Head of caudate nucleus (tissue), 42 donors: ENCODE measurements around the gene SLC1A2.

Source experiments
- DNase-seq, 42 donors: peaks; one replicate each; pipeline versions ENCODE4 v3.0.0 to v3.0.0-alpha.2; 2020 to 2021; ENCODE audit warnings: mixed read lengths in 7 of 42
- intact Hi-C: fragments of 100-400 bp; cut with DNase I; formaldehyde crosslinking; loops from one replicate; pipeline ENCODE4 v1.15.0; 2022

The SLC1A2 gene

DNA sequence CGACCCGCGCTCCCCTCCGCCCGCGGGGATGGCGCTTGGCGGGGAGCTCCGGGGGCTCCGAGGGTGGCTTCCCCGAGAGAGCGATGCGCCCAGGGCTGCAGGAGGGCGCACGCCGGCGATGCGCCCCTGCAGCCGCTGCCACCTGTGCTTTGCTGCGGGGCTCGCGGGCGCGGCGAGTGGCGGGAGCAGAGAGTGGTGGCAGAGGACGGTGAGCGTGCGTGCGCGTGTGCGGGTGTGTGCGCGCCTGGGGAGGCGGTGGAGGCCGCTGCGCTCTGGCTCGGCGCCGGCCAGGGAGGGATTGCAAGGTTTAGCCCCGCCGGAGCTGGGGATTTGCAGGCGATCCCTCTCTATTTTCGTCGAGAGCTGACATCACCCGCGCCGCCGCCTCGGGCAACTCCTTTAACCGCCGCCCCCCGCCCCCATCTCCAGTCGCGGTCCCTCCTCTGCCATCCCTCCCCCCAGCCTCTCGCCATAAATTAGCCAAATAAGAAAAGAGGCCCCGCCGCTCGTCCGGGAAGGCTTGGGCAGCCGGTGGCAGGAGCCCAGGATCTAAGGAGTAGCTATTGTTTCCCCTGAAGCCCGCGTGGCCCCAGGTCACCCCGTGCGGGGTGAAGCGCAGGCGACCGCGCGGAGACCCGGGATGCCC, at the start of gene SLC1A2:
Gene SLC1A2, minus strand, starts transcription at position 375 of the 646 bp plus-strand sequence. CDS start 592 bp downstream, outside the sequence.
- DNase-seq = peak; percentile 8 to 85 (median 68)
- intact Hi-C loops = no loop called here

DNA sequence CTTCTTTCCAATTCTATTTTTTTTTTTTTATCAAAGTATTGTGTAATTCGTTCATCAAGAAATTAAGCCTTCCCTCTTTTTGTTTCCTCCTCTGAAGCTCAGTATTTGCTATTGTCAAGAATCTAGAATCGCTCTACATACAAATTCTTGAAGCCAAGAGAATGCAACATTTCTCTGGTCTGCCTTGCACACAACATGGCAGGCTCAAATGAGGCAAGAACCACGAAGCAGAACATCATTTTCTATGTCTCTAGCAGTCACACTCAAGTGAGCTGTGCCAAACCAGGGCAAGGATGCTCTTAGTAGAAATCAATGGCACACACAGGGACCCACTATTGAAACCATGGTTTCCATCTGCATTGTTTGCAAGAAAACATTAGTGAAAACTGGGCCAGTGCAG, 46.7 kb upstream of the SLC1A2 start:
- intact Hi-C loops = no loop called here

DNA sequence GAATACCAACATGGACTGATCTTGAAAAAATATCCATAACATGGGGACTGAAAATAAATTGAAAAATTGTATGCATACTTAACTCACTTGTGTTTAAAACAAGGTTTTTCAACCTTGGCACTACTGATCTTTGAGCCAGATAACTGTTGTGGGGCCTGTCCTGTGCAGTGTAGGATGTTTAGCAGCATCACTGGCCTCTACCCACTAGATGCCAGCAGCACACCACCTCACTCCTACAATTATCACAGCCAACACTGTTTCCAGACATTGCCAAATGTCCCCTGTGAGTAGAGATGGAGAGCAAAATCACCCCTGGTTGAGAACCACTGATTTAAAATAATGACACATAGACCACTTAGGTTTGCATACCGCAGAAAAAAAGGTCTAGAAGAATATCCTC, 45.0 kb upstream of the SLC1A2 start:
- intact Hi-C loops = no loop called here
- DNase-seq = peak in 5 of 42 donors; percentile 9 to 47 (median 25)

More for the DNA sequence above, 46.7 kb upstream of the SLC1A2 start:
- DNase-seq = no peak

DNA sequence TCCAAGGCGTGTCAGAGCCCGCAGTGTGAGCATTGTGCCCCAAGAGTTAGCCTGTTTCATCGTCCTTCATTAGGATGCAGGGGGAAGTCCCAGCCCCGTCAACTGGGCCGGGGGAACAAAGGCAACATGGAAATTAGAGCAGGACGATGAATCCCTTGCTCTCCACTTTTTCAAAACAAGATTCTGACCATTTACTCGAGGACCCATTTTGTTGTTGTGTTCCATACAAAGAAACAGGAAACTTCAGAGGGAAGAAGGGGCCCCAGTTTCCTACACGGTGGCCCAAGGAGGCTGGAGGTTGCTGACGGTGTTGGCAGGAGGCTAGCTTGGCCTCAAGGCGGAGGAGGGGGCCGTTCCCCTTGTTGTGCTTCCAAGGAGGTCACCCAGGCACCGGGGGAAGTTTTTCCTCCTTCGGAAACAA, 44.0 kb upstream of the SLC1A2 start:
- intact Hi-C loops = no loop called here
- DNase-seq = peak in 26 of 42 donors; percentile 7 to 67 (median 31)

DNA sequence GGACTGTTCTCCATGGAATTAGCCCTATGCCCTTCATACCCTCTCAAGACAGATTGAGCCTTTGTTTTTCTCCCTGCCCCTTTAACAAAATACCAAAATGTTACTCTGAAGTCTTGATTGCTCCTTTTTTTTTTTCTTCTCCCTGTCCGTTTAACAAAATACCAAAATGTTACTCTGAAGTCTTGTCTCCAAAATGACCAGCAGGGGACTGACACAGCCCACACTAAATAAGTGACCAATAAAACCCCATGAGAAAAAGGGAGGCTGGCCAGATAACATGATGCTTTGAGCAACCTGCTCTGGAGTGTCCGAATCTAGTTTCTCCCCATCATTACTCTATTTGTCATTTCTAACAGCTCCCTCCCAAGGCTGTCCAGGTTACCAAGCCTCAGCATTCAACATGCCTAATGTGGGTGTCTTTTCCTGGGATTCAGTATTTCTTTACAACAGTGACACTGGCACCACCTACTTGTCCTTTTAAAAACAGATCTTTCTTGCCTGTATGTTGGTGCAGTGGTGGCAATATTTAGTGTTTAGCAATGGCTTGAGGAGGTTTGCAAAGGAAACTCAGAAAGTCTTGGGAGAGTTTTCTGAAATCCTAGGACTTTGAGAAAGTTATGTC, 42.7 kb upstream of the SLC1A2 start:
- intact Hi-C loops = no loop called here
- DNase-seq = no peak

DNA sequence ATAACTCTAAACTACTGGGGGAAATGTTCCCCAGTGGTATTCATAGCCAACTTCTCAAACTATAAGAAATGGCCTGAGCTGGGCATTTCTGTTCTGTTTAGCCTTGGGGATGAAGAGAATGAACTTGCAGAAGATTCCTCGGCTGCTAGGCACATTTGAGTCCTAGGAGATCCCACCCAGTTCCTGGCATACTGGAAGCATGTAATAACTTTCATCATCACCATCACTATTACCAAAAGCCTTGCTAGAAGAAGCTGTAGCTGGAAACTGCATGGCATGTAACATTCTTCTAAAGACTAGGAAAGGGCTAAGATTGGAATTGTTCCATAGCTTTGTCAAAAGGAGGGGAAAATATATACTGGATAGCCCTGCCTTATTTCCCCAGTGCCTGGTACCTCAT, 40.1 kb upstream of the SLC1A2 start:
- no peak for DNase-seq
- intact Hi-C loops = no loop called here

DNA sequence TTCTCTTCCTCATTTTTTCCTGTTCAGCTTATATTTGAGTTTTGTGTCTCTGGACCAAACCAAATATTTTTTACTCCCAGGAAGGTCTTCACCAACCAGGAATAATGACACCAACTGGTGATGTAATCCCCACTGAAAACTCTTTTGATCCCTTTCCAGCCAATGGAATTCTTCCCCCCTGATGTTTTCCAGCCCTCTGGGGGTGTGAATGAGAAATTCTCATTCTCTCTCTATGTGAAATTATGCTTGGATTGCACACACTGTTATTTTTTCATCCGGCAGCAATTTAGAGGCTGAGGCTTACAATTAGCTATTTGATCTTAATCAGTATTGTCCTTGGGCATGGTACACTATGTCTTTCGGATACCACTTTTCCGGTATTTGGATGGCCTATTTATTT, 39.5 kb upstream of the SLC1A2 start:
- intact Hi-C loops = no loop called here
- DNase-seq = peak in 2 of 42 donors; percentile 19 to 46

DNA sequence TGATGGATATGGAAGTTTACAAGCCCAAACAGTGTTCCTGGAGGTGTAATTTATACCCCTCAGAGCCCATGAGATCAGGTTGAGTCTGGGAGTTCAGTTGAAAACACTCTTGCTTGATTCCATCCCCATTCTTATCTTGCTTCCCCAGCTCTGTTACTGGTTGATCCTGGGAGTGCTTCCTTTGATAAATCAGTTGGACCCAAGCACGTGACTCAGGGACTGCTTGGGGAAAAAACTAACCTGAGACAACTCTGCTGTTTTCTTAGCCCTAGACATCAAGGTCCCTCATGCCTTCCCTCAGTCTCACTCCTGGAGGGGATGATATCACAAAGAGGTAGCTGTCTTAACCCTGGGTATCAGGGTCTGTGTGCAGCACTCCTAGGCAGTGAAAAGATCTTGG, 35.0 kb upstream of the SLC1A2 start:
- intact Hi-C loops = no loop called here
- DNase-seq = no peak

DNA sequence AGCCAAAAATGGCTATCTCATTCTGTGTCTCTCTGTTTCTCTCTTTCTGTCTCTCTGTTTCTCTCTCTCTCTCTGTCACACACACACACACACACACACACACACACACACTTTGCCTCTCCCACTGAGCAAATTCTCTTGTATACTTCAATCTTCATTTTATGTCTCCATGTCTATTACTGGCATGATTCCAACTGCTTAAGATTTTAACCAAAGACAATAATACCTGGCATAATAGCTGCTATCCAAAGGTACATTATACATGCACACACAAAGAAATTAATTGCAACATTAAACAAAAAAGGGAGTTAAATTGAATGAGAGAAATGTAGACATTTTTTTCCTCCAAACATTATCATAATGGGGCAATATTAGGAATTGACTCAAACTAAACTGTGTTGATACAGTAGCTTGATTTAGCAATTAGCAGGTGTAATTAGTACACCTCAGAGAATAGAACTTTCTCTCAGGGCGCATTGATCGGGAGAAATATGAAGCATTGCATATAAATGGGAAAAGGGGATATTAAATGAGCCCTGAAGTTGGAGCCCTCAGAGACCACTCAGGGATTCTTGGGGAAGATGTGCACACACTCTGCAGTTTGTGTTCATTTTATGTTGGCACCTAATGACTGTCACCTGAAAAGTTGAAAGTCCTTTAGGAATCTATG, 17.4 kb upstream of the SLC1A2 start:
- DNase-seq = no peak

DNA sequence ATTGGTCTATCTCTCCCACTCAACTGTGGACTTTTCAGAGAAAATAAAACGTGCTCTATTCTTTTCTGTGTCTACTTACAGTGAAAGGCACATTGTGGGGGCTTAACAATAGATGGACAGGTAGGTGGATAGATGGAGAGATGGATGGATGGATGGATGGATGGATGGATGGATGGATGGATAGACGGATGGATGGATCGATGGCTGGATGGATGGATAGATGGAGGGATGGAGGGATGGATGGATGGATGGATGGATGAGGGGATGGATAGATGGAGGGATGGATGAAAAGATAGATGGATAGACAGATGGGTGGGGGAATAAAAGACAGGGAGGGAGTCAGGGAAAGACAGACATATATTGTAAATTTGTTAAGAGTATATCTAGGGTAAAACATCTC, 14.2 kb upstream of the SLC1A2 start:
- no peak for DNase-seq
- intact Hi-C loops = no loop called here

More for the DNA sequence above, 17.4 kb upstream of the SLC1A2 start:
- intact Hi-C loops = no loop called here

DNA sequence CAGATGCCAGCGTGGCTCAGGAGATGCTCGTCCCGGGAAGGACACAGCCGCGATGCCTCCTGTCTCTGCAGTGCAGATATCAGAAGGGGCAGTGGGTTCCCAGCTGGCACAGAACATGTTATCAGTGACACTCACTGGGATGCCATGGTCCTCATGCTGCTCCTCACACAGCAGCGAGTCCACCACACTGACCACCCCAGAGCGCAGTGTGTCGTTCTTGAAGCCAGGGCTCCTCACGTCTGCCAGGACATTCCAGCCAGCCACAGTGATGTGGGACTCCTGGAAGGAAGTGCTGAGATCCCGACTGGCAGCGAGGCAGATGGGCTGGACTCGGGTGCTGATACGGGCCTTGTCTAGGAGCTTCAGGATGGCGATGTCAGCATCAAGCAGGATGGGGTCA, 13.1 kb upstream of the SLC1A2 start:
- DNase-seq = no peak
- intact Hi-C loops = no loop called here

DNA sequence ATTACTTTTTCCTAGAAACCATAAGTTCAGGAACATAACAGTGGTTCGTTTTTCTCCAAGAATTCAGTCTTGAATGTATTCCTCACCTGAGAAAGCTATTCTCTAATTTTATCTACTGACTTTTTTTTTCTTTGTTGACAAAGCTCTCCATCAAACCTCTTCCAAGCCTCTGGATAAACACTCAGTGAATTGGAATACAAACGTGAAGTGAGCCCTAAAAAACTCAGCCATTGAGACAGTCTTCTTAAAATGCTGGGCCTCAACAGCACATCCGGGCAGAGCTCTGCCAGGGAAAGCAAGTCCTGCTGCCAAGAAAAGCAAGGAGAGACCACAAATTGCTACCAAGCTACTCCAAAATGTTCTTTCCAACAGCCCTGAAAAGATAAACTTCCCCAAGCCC, 7.7 kb upstream of the SLC1A2 start:
- intact Hi-C loops = no loop called here
- DNase-seq = peak in 19 of 42 donors; percentile 18 to 72 (median 41)

DNA sequence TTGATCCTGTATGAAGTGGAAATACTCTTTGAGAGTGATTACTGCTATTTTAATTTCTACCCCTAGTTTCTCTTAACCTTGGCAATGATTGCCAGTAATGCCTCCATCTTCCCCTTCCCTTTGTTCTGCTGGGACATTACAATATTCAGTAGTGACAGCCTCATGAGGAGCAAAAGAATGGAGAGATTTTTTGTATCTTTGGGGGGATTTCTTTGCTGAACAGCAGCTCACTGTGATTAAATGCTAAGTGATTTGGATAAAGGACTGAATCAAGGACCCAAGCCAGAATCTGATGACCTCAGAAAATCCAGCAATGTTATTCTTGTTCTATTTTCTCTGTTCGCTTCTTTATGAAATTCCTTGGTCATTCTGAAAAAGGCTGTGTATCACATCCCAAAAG, 7.0 kb upstream of the SLC1A2 start:
- DNase-seq = no peak
- intact Hi-C loops = no loop called here

DNA sequence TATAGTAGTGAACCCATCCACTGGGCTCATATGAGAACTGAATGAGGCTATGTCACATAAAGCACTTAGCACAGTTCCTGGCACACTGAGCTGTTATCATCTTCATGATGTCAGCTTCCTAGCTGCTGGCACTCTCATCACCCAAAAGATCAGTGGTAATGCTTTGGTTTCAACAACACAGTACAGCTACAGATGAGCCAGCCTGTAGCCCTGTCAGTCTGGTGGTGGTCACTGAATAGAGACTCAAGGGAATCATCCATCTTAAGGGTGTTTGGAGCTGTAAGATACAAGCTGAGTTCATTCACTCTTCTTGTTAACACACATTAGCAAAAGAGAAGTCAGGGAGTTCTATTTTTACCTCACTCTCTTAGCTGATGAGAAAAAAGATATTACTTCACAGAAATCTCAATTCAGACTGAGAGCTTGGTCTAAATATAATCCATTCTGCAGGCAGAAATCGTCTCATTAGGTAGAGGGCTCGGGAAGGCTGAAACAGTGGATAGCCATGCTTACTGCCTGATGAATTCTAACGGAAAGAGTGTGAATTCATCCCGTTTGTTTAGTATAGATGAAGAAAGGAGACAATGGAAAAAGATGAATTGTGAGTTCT, 6.3 kb upstream of the SLC1A2 start:
- intact Hi-C loops = no loop called here
- DNase-seq = no peak

DNA sequence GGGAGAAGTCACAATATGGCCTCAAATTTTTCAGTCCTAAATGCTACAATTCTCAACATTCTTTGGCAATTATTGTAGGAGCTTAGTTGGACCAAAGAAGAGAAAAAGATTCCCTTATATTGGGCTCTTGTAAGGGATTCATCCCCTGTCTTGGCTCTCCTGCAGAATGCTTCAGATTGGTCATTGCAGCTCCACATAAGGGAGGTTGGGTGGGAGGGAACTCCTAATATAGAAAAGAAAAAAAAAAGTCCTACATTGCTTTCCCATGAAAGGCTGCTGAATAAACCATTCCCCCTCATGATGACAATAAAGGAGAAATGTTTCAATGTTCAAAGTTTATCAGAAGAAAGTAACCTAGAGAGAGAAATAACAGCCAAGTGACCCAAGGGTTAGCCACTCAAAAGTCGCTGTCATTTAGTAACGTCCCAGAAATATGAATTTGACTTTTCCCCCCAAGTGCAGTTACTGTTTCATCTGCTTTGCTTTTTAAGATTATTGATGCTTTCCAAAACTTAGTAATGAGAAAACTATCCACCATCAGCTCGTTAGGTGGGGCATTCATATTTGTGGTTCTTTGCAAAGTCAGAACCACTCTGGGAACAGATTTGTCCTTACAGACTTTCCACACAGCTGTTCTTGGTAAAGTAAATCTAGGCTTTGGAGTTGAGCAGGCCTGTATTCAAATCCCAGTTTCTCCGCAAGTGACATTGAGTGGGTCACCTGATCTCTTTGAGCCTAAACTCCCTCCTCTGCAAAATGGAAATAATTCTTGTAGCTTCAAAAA, 5.0 kb upstream of the SLC1A2 start:
- intact Hi-C loops = no loop called here
- no peak for DNase-seq

DNA sequence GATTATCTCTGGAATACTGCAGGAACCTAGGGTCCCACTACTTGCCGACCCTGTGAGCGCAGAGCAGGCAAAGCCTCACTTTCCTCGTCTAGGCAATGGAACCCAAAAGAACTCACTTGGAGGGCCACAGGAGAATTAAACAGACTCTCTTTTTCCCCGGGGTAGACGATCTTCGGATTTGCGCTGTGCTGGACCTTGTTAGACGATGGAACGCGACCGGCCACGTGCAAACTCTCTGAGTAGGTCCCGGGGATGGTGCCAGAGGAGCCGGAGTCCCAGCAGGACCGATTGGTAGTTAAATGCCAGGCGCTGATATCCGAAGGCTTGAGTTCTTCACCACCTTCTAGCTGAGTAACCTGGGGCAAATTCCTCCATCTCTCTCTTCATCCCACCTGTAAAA, 1.0 kb upstream of the SLC1A2 start:
- peak in 19 of 42 donors; percentile 13 to 69 (median 37) for DNase-seq
- intact Hi-C loops = no loop called here

DNA sequence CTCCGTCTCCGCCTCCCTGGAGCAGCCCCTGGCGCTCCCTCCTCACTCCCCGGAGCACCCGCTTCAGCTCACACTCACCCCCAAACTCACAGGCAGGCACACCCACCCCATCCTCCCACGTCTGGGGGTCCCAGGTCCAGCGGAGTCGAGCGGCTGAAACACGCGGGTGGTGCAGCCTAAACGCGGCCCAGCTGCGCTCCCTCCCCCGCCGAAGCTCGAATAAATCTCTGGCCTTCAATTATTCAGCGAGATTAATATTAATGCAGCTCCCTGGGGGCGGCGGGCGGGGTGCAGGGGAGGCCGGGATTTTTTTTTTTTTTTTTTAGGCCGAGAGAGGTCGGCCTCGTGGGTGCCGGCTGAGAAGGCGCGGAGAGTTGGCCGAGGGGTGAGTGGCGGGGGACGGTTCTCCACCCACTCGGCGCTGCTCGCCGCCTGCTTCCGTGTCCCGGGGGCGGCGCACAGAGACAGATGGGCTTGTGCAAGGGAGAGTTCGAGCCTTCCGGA, 524 bp upstream of the SLC1A2 start:
- peak in 32 of 42 donors; percentile 6 to 69 (median 34) for DNase-seq

DNA sequence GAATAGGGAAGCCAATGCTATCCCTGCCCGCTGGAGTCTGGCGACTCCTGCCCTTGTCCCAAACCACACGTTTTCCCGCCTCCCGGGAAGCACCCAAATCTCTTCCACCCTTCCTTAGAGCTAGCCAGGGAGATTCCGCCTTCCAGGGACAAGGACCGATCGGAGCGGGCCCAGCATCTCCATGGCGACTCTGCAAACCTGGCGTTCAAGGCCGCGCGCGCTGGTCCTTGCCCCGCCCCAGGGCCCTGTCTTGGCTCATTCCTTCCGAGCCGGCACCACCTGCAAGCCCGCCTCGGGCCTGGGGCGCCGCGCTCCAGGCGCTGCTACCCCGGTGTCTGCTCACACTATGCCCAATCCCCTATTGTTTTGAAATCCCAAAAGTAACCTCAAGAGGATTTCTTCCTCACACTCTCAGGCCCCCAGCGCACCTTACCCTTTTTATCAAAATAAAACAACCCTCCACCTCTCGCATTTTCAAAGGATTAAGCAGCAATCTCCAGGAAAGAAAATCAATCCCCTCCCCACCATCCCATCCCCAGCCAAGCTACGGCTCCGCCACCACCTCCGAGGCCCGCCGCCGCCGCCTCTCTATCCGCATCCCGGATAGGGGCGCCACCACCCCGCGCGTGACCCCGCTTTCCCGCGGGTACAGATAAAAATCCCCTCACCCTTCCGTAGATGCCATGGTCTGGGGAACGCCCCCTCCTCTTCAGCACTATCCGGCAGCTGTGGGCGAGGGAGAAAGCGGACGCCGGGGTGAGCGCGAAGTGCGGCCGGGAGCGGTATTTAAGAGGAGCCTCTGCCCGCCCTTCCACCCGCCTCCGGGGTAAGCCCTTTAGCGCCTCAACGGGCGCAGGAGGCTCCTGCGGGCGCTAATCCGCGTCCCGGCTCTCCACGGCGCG, 825 bp downstream of the SLC1A2 start:
- intact Hi-C loops = no loop called here
- peak in 35 of 42 donors; percentile 16 to 70 (median 46) for DNase-seq

More for the DNA sequence above, 524 bp upstream of the SLC1A2 start:
- intact Hi-C loops = no loop called here
